ENCODE data around the gene CKAP4. TPM values are rescaled to one million over a fixed set of nuclear protein-coding genes. Genes with fewer than 3 reads are reported as not detected.
A peak's percentile ranks its signal among the peaks of the same experiment; 100 is the strongest.

CKAP4 gene
- total and polyA plus RNA-seq, 2 of the 13 experiments (the other 11 are each of a cell fraction or from before 2014, with no cell fraction given) = 39.2 to 70.2 TPM

DNA sequence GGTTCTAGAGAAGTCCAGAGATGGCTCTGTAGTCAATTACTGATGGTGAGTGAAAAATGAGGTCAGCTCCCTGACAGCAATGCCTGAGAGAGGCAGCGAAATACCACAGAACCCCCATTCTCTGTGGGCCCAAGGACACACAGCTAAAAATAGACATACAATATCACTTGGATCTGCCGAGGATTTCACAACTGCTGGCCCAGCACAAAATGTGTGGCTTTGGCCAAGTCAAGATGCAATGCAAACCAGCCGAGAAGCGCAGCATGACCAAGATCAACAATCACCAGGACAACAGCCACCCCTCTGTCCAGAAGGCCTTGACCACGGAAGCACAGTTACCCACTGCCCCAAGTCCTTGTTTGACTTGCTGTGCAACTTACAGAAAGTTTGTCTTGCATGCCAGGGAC is 52.2 kb downstream of the CKAP4 start (continued):
- TF ChIP-seq USF2 (IDR thresholded peaks at IDR 0.05; ENCODE audit: low read depth, low read length) = no peak
- no peak for TF ChIP-seq USF2 (CRISPR knock-in tag; IDR thresholded peaks at IDR 0.05; ENCODE audit: borderline replicate concordance)
- no peak for TF ChIP-seq HOXA9 (CRISPR knock-in tag; IDR thresholded peaks at IDR 0.05; ENCODE audit: borderline replicate concordance)
- TF ChIP-seq, protein P1, sequence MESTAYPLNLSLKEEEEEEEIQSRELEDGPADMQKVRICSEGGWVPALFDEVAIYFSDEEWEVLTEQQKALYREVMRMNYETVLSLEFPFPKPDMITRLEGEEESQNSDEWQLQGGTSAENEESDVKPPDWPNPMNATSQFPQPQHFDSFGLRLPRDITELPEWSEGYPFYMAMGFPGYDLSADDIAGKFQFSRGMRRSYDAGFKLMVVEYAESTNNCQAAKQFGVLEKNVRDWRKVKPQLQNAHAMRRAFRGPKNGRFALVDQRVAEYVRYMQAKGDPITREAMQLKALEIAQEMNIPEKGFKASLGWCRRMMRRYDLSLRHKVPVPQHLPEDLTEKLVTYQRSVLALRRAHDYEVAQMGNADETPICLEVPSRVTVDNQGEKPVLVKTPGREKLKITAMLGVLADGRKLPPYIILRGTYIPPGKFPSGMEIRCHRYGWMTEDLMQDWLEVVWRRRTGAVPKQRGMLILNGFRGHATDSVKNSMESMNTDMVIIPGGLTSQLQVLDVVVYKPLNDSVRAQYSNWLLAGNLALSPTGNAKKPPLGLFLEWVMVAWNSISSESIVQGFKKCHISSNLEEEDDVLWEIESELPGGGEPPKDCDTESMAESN (CRISPR knock-in tag; conservative IDR thresholded peaks at IDR 0.05) = 0 out of 2 replicates have a peak, but pooled peaks have one; percentile 49
- no peak for TF ChIP-seq ERF (CRISPR knock-in tag; IDR thresholded peaks at IDR 0.05)
- no peak for TF ChIP-seq U2AF1 (optimal IDR thresholded peaks at IDR 0.05; ENCODE audit: low read depth, low read length)
- no peak for TF ChIP-seq FIP1L1 (IDR thresholded peaks at IDR 0.05; ENCODE audit: borderline replicate concordance, insufficient read depth, low read depth, low read length)
- TF ChIP-seq FOXM1 (CRISPR knock-in tag; IDR thresholded peaks at IDR 0.05) = no peak
- TF ChIP-seq ZNF777 (CRISPR knock-in tag; IDR thresholded peaks at IDR 0.05) = no peak
- no peak for TF ChIP-seq ARID2 (CRISPR knock-in tag; IDR thresholded peaks at IDR 0.05; ENCODE audit: borderline replicate concordance)

- Histone ChIP-seq H3K36me3 (replicated peaks in 1 of 2; ENCODE audit: control insufficient read depth in 1 of 2, insufficient read depth in 2 of 2, low read length in 2 of 2) (no peaks in the 10 kb centered on the region), H3K9ac (ENCODE audit: insufficient read depth, low read depth, low read length) (no peak overlapping the region), H4K20me1 (ENCODE audit: insufficient read depth, low read length) (no peaks in the 10 kb centered on the region), H3K9me3 (ENCODE audit: low read length) (no peaks in the 10 kb centered on the region), H3K4me3 (replicated peaks in 1 of 3; ENCODE audit: insufficient read depth in 1 of 3, low read depth in 2 of 3, low read length in 3 of 3) (no peak overlapping the region), H2AFZ (ENCODE audit: low read length) (no peak overlapping the region), H3K27me3 (ENCODE audit: control insufficient read depth in 1 of 2, insufficient read depth in 2 of 2, low read length in 2 of 2) (peaks cover 0 to 2% of the 10 kb centered on the region in 2 experiments; a peak in 2 of 5 replicates), H3K4me1 (ENCODE audit: insufficient read depth, low read length) (peaks cover 27% of the 10 kb centered on the region), H3K27ac (ENCODE audit: extremely low read length, insufficient read depth, low read length) (no peak overlapping the region), H3K79me2 (ENCODE audit: insufficient read depth, low read length) (no peaks in the 10 kb centered on the region), H3K4me2 (ENCODE audit: low read depth, low read length) (no peak overlapping the region)
- FAIRE-seq (no peak), ATAC-seq (no peak), DNase-seq (ENCODE audit: low spot score) (no peak)
- in situ Hi-C loops (cut with HindIII; ENCODE audit: extremely low pct_ligation_motif_present, low pct_unique_long_range_greater_than_20kb) (no loop called here), intact Hi-C loops (cut with micrococcal nuclease; ENCODE audit: unreplicated experiment) (no loop called here)
- 82% methylated on average over 3 of the region's 3 CpGs for WGBS (ENCODE audit: low lambda C conversion rate)
- POLR2A ChIA-PET = no interaction called here
- CTCF ChIA-PET (ENCODE audit: low intra/inter-chr PET ratio, low total read pairs) = no interaction called here
- no TSS peak for BruUV-seq (replicated peaks)
- TF ChIP-seq, protein P2, sequence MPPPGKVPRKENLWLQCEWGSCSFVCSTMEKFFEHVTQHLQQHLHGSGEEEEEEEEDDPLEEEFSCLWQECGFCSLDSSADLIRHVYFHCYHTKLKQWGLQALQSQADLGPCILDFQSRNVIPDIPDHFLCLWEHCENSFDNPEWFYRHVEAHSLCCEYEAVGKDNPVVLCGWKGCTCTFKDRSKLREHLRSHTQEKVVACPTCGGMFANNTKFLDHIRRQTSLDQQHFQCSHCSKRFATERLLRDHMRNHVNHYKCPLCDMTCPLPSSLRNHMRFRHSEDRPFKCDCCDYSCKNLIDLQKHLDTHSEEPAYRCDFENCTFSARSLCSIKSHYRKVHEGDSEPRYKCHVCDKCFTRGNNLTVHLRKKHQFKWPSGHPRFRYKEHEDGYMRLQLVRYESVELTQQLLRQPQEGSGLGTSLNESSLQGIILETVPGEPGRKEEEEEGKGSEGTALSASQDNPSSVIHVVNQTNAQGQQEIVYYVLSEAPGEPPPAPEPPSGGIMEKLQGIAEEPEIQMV (CRISPR knock-in tag; IDR thresholded peaks at IDR 0.05; ENCODE audit: low read depth) = no peak
- no peak for TF ChIP-seq SMARCE1 (IDR thresholded peaks at IDR 0.05; ENCODE audit: borderline replicate concordance)
- no peak for TF ChIP-seq ZNF546 (CRISPR knock-in tag; conservative IDR thresholded peaks at IDR 0.05)
- no peak for TF ChIP-seq ZNF264 (CRISPR knock-in tag; IDR thresholded peaks at IDR 0.05)
- no peak for TF ChIP-seq ZNF768 (CRISPR knock-in tag; IDR thresholded peaks at IDR 0.05)
- TF ChIP-seq ZNF788 (CRISPR knock-in tag; IDR thresholded peaks at IDR 0.05; ENCODE audit: borderline replicate concordance) = no peak
- TF ChIP-seq HNF1B (CRISPR knock-in tag; IDR thresholded peaks at IDR 0.05) = no peak
Measured at GRCh38 chr12:106194351-106194750, 53.5 kb downstream of the CKAP4 start.

All from HepG2 (cell line).